ENCODE data around the gene ELMOD3. TPM values are rescaled to one million over a fixed set of nuclear protein-coding genes. Genes with fewer than 3 reads are reported as not detected.

Gene ELMOD3
- total RNA-seq, 4 donors from 2014 or later, result 15.9 to 31.7 (median 25.0) TPM

DNA sequence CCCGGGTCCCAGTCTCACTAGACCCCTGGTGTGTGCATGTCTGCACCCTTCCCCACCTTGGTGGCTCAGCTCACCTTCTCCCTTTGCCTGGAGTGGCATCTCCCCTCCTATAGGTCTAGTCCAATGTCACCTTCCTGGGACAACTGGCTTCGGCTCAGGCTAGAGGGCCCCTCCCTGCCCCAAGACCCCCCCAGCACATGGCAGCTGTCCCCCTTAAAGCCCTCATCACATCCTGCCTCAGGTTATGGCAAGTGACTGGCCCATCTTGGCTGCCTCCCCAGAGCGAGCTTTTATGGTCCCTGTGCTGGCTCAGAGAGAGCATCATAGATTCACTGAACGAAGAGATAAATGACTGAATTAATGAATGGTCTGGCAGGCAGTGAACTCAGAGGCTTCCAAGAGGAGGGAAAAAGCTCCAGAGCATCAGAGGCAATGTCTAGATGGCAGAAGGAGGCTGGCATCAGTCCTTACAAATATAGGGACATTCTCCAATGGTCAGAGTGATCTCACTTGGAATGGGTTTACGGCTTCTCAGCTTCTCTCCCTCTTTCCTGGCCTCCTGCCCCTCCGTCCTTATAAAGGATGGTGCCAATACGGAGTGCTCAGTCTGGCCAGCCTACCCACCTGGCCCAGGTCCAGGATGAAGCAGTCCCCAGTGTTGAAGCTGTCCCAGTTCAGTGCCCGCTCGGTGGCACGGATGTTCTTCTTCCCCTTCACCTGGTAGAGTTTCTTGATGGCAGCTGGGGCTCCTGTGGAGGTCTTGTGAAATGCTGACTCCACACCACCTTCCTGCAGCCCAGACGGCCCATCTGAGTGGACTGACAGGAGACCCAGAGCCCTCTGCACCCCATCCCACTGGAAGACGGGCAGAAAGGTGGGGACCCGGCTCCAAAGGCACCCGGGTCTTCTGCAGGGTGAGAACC is 46.2 kb downstream of the ELMOD3 start:
- intact Hi-C loops (cut with DNase I; ENCODE audit: low total_unique reads) (no loop called here), in situ Hi-C loops (cut with MboI; ENCODE audit: low sequenced_read_pairs in 4 of 4) (no loop called here)
- Histone ChIP-seq H3K27me3 (no peaks in the 10 kb centered on the region), H3K4me3 (no peak overlapping the region), H3K27ac (no peak overlapping the region), H3K36me3 (no peaks in the 10 kb centered on the region), H3K9me3 (no peaks in the 10 kb centered on the region), H3K4me1 (no peaks in the 10 kb centered on the region)
- no peak for ATAC-seq
- DNase-seq, result peak in 1 of 2 donors; percentile 18
- TF ChIP-seq POLR2A (IDR thresholded peaks at IDR 0.05), result no peak
- TF ChIP-seq, protein P1, sequence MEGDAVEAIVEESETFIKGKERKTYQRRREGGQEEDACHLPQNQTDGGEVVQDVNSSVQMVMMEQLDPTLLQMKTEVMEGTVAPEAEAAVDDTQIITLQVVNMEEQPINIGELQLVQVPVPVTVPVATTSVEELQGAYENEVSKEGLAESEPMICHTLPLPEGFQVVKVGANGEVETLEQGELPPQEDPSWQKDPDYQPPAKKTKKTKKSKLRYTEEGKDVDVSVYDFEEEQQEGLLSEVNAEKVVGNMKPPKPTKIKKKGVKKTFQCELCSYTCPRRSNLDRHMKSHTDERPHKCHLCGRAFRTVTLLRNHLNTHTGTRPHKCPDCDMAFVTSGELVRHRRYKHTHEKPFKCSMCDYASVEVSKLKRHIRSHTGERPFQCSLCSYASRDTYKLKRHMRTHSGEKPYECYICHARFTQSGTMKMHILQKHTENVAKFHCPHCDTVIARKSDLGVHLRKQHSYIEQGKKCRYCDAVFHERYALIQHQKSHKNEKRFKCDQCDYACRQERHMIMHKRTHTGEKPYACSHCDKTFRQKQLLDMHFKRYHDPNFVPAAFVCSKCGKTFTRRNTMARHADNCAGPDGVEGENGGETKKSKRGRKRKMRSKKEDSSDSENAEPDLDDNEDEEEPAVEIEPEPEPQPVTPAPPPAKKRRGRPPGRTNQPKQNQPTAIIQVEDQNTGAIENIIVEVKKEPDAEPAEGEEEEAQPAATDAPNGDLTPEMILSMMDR (IDR thresholded peaks at IDR 0.05 in 4 of 5, conservative IDR thresholded peaks at IDR 0.05 in 1 of 5), result no peak

DNA sequence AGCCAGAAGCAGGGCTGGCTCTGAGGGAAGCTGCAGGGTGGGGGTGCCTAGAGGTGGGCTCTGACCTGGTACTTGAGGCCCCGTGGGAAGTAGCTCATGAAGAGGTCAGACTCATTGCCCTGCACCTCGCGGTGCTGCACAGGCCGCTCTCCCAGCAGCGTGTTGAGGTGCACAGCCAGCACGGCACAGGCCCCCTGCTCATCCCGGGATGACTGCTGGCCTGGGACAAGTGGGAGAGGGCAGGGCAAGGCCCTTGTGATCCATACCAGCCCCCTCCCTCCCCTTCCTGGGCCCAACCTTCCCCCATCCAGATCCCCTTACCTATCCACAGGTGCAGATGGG is 46.9 kb downstream of the ELMOD3 start:
- no peak for DNase-seq
- TF ChIP-seq, protein P1 (IDR thresholded peaks at IDR 0.05 in 4 of 5, conservative IDR thresholded peaks at IDR 0.05 in 1 of 5), result no peak
- TF ChIP-seq POLR2A (IDR thresholded peaks at IDR 0.05), result no peak
- ATAC-seq, result no peak
- H3K9me3 ChIP-seq, result no peaks in the 10 kb centered on the region
- in situ Hi-C loops (cut with MboI; ENCODE audit: low sequenced_read_pairs in 4 of 4), result no loop called here
- no peaks in the 10 kb centered on the region for H3K27me3 ChIP-seq
- intact Hi-C loops (cut with DNase I; ENCODE audit: low total_unique reads), result no loop called here
- no peaks in the 10 kb centered on the region for H3K36me3 ChIP-seq
- no peaks in the 10 kb centered on the region for H3K4me1 ChIP-seq
- no peak overlapping the region for H3K27ac ChIP-seq
- no peak overlapping the region for H3K4me3 ChIP-seq

DNA sequence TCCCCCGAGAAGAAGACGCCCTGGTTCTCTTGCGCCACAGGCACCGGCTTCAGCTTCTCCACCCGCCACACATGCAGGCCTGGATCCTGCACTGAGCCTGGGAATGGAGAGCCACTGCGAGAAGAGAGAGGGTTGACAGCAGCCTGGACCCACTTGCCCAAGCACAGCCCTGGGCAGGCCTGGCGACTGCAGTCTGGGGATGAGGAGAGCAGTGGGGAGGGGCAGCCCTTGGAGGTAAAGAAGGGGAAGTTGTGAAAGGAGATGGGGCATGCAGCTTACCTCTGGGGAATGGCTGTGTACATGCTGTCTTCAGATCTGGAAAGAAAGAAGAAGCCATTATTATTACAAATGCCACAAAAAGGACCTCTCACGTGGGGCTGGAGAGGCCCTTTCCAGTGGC is 47.3 kb downstream of the ELMOD3 start:
- no peak for TF ChIP-seq POLR2A (IDR thresholded peaks at IDR 0.05)
- TF ChIP-seq, protein P1 (IDR thresholded peaks at IDR 0.05 in 4 of 5, conservative IDR thresholded peaks at IDR 0.05 in 1 of 5), result no peak
- no peaks in the 10 kb centered on the region for H3K9me3 ChIP-seq
- no peak for DNase-seq
- ATAC-seq, result no peak
- intact Hi-C loops (cut with DNase I; ENCODE audit: low total_unique reads) (no loop called here), in situ Hi-C loops (cut with MboI; ENCODE audit: low sequenced_read_pairs in 4 of 4) (no loop called here)
- H3K27ac ChIP-seq, result no peak overlapping the region
- H3K36me3 ChIP-seq, result no peaks in the 10 kb centered on the region
- H3K4me3 ChIP-seq, result no peak overlapping the region
- no peaks in the 10 kb centered on the region for H3K4me1 ChIP-seq
- no peaks in the 10 kb centered on the region for H3K27me3 ChIP-seq

DNA sequence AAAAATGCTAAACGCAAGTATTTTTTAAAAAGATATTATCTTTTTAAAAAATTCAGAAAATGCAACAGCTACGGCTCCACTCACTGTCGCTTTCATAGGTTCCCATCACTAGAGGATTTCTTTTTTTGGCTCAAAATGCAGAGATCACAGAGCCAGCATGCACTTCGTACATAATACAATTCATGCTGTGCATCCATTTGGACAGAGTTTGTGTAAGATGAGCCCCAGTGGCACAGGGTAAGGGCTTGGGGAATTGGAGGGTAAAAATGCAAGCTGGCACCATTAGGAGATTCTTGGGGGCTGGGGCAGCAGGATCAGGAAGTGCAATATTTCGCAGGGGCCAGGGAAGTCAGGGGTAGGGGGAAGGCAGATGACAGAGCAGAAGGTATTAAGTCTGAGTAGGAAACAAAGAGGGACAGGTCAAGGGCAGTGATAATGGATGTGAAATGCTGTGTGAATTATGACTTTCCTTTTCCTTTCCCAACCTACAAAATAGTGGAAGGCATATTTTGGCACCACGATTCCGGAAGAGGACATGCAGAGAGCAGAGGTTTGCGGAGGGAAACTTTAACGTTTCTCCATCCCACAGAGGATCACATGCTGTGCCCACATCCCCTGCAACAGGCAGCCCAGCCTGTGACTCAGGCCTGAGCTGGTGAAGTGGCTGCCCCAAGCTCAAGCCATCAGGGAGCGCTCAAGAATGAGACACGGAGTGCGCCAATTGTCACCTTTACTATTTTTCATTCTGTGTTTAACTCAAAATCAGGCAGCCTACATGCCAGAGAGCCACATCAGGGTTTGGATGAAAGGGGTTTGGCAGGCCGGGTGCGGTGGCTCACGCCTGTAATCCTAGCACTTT is 50.9 kb downstream of the ELMOD3 start:
- no peak for TF ChIP-seq POLR2A (IDR thresholded peaks at IDR 0.05)
- TF ChIP-seq, protein P1 (IDR thresholded peaks at IDR 0.05 in 4 of 5, conservative IDR thresholded peaks at IDR 0.05 in 1 of 5), result no peak
- H3K27ac ChIP-seq, result no peak overlapping the region
- H3K36me3 ChIP-seq, result no peaks in the 10 kb centered on the region
- ATAC-seq, result no peak
- H3K4me3 ChIP-seq, result no peak overlapping the region
- no peaks in the 10 kb centered on the region for H3K9me3 ChIP-seq
- H3K27me3 ChIP-seq, result no peaks in the 10 kb centered on the region
- no peak for DNase-seq
- H3K4me1 ChIP-seq, result no peaks in the 10 kb centered on the region
- intact Hi-C loops (cut with DNase I; ENCODE audit: low total_unique reads) (no loop called here), in situ Hi-C loops (cut with MboI; ENCODE audit: low sequenced_read_pairs in 4 of 4) (no loop called here)
